Natural killer cell (primary cell): ENCODE measurements around the gene MCRS1. TPM values are rescaled to one million over a fixed set of nuclear protein-coding genes. Genes with fewer than 3 reads are reported as not detected.
"Not testable (repeated sequence)": the region's sequence is repeated elsewhere in the genome, so short reads cannot be mapped to it uniquely, and the experiment has no call there.

Source experiments
- ATAC-seq, 3 donors: fragments of 150-1000 bp in 2 of 3; fragments of 200-7000 bp in 1 of 3; cut with Tn5 transposase; 1 replicate in 1 of 3; 2 replicates in 2 of 3; pipeline ENCODE4 v1.10.0; 2021; ENCODE audit warnings: mild to moderate bottlenecking in 2 of 3, moderate library complexity in 2 of 3
- DNase-seq, 2 donors: peaks; one replicate each; pipeline versions ENCODE4 v3.0.0 to v3.0.0-alpha.2; 2013 to 2021; ENCODE audit warnings: mixed read lengths in 1 of 2
- H3K27ac ChIP-seq: one replicate; pipeline ENCODE4 v1.5.1; 2013; ENCODE audit warnings: mild to moderate bottlenecking, low read length
- H3K27me3 ChIP-seq: one replicate; pipeline ENCODE4 v1.6.1; 2013; ENCODE audit warnings: low read length; ENCODE audit not compliant: control insufficient read depth, insufficient read depth
- H3K36me3 ChIP-seq: one replicate; pipeline ENCODE4 v1.6.1; 2013; ENCODE audit warnings: low read length; ENCODE audit not compliant: control insufficient read depth, insufficient read depth
- H3K4me1 ChIP-seq: one replicate; pipeline ENCODE4 v1.6.1; 2013; ENCODE audit warnings: low read length; ENCODE audit not compliant: control insufficient read depth, insufficient read depth
- H3K4me3 ChIP-seq: one replicate; pipeline ENCODE4 v1.5.1; 2013; ENCODE audit warnings: low read length
- H3K9me3 ChIP-seq: one replicate; pipeline ENCODE4 v1.6.1; 2013; ENCODE audit warnings: low read length; ENCODE audit not compliant: control insufficient read depth, insufficient read depth
- H3K27ac Mint-ChIP-seq, 2 donors: one replicate each; pipeline ENCODE4 v1.8.0; 2022; ENCODE audit warnings: mild to moderate bottlenecking in 2 of 2, mixed read lengths in 2 of 2, moderate library complexity in 1 of 2
- H3K27me3 Mint-ChIP-seq, 2 donors: one replicate each; pipeline ENCODE4 v1.8.0; 2022; ENCODE audit warnings: low read depth in 2 of 2, mixed read lengths in 2 of 2
- H3K36me3 Mint-ChIP-seq: one replicate; pipeline ENCODE4 v1.8.0; 2022; ENCODE audit warnings: mixed read lengths
- H3K4me1 Mint-ChIP-seq, 2 donors: one replicate each; pipeline ENCODE4 v1.8.0; 2022; ENCODE audit warnings: mixed read lengths in 2 of 2
- H3K4me3 Mint-ChIP-seq: one replicate; pipeline ENCODE4 v1.8.0; 2022; ENCODE audit warnings: mild to moderate bottlenecking, moderate library complexity, mixed read lengths
- H3K9me3 Mint-ChIP-seq, 2 donors: one replicate each; pipeline ENCODE4 v1.8.0; 2022; ENCODE audit warnings: mixed read lengths in 2 of 2
- WGBS: methylation state at CpG from one replicate; pipeline ENCODE4 v1.1.7; 2013; ENCODE audit warnings: missing lambda C conversion rate; ENCODE audit not compliant: insufficient coverage; 5-methylcytosine and 5-hydroxymethylcytosine counted together
- intact Hi-C: fragments of 100-400 bp; cut with micrococcal nuclease; formaldehyde crosslinking; loops from one replicate; pipeline ENCODE4 v1.14.2; 2022
- total RNA-seq, 4 donors: library from RNA; stranded (reverse); fragments of 120-200 nt in 1 of 4; gene quantifications; one replicate each; pipeline versions ENCODE4 v1.2.3 to v1.2.4, GENCODE V29; 2013 to 2022
- TF ChIP-seq, protein P1 (sequence below): fragments of 200-600 bp; IDR thresholded peaks from one replicate; pipeline ENCODE4 v1.8.0; 2022; ENCODE audit warnings: antibody characterized with exemption

Gene MCRS1
- total RNA-seq, 3 donors from 2014 or later (not counting 1 experiment from before 2014, with no cell fraction given) = 78.4 to 96.5 (median 83.9) TPM

DNA sequence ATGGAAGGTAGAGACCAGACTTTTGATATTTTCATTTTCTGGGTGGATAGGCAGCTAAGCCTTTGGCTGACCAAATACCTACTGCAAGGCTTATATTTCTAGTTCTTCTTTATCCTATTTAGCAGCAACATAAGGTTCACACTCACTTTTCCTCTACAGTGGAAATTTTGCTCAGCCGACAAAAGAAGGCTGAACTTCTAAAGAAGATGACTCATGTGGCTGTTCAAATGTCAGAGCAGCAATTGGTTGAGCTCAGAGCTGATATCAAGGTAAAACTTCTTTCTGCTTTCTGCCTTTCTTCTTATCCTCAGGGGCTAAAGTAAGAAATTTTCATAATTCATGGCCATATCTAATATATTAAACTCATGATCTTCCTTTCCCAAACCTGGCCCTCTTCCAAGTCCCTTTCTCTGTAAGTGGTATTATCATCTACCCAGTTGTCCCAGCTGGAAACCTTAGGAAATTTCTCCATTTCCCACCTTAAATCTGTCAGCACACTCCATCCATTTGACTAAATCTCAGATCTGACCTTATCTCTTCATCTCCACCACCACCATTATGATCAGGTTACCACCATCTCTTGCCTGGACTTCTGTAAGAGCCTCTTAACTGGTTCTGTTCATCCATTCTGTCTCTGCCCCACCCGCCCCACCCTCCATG is 48.9 kb downstream of the MCRS1 start:
- H3K36me3 Mint-ChIP-seq = peaks cover 7% of the 10 kb centered on the region
- no peaks in the 10 kb centered on the region for H3K27me3 Mint-ChIP-seq
- no peak overlapping the region for H3K4me3 ChIP-seq
- H3K4me1 Mint-ChIP-seq = no peaks in the 10 kb centered on the region
- TF ChIP-seq, protein P1, sequence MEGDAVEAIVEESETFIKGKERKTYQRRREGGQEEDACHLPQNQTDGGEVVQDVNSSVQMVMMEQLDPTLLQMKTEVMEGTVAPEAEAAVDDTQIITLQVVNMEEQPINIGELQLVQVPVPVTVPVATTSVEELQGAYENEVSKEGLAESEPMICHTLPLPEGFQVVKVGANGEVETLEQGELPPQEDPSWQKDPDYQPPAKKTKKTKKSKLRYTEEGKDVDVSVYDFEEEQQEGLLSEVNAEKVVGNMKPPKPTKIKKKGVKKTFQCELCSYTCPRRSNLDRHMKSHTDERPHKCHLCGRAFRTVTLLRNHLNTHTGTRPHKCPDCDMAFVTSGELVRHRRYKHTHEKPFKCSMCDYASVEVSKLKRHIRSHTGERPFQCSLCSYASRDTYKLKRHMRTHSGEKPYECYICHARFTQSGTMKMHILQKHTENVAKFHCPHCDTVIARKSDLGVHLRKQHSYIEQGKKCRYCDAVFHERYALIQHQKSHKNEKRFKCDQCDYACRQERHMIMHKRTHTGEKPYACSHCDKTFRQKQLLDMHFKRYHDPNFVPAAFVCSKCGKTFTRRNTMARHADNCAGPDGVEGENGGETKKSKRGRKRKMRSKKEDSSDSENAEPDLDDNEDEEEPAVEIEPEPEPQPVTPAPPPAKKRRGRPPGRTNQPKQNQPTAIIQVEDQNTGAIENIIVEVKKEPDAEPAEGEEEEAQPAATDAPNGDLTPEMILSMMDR = no peak
- no peak for DNase-seq
- H3K27ac ChIP-seq = no peak overlapping the region
- WGBS = 78% methylated on average over 1 of the region's 2 CpGs
- H3K4me3 Mint-ChIP-seq = no peak overlapping the region
- H3K9me3 Mint-ChIP-seq = no peaks in the 10 kb centered on the region
- no peak overlapping the region for H3K27ac Mint-ChIP-seq
- intact Hi-C loops = no loop called here
- H3K4me1 ChIP-seq = no peaks in the 10 kb centered on the region
- H3K27me3 ChIP-seq = no peaks in the 10 kb centered on the region
- peaks cover 5% of the 10 kb centered on the region for H3K36me3 ChIP-seq
- no peaks in the 10 kb centered on the region for H3K9me3 ChIP-seq
- ATAC-seq = no peak

DNA sequence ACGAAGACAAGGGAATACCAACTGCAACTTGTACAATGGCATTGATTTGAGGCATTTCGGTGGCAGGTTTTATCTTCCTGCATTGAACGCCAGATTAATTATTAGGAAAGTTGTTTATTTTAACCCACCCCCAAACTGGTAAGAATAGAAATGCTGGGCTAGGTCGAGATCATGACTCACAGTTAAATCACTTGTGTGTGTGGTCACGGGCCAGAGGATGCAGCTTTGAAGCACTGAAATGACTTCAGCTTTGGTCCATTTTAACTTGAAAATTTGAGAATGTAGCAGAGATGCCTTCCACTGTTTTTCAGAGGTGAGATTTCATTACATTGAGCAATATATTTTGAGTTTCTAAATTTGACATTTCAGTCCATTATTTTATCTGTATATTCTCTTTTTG is 52.7 kb downstream of the MCRS1 start:
- intact Hi-C loops = no loop called here
- Mint-ChIP-seq H3K27ac (no peak overlapping the region), H3K27me3 (no peaks in the 10 kb centered on the region), H3K36me3 (no peaks in the 10 kb centered on the region), H3K4me1 (no peaks in the 10 kb centered on the region), H3K4me3 (no peak overlapping the region), H3K9me3 (no peaks in the 10 kb centered on the region)
- DNase-seq (no peak), ATAC-seq (no peak)
- WGBS = 91% methylated on average over 5 of the region's 5 CpGs
- H3K4me3 ChIP-seq = no peak overlapping the region
- H3K27me3 ChIP-seq = no peaks in the 10 kb centered on the region
- H3K4me1 ChIP-seq = no peaks in the 10 kb centered on the region
- no peaks in the 10 kb centered on the region for H3K36me3 ChIP-seq
- TF ChIP-seq, protein P1 = no peak
- no peaks in the 10 kb centered on the region for H3K9me3 ChIP-seq
- no peak overlapping the region for H3K27ac ChIP-seq

DNA sequence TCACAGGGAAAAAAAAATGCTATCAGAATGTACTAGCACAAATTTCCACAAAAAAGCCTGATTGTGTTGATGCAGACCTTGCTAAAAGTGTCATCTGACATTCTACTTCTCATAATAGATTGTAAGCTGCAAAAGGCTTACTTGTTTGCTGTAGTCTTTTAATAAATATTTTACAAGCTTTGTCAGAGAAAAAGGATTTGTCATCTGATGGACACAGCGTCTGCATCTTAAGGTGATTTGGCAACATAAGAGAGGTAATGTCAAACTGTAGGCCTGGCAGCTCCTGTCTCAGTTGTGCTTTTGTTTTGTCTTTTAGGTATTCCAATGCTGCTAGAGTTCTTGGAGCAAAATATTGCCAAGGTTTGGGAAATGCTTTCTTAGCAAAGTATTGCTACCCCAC is 55.4 kb downstream of the MCRS1 start:
- H3K36me3 ChIP-seq = no peaks in the 10 kb centered on the region
- no peaks in the 10 kb centered on the region for H3K9me3 ChIP-seq
- H3K4me3 ChIP-seq = no peak overlapping the region
- DNase-seq = no peak
- no peaks in the 10 kb centered on the region for H3K4me1 Mint-ChIP-seq
- H3K27ac ChIP-seq = no peak overlapping the region
- no peaks in the 10 kb centered on the region for H3K27me3 ChIP-seq
- no peaks in the 10 kb centered on the region for H3K4me1 ChIP-seq
- 100% methylated on average over 1 of the region's 1 CpG for WGBS
- no peak overlapping the region for H3K27ac Mint-ChIP-seq
- intact Hi-C loops = no loop called here
- no peaks in the 10 kb centered on the region for H3K27me3 Mint-ChIP-seq
- no peak for ATAC-seq
- no peaks in the 10 kb centered on the region for H3K36me3 Mint-ChIP-seq
- TF ChIP-seq, protein P1 = no peak
- no peaks in the 10 kb centered on the region for H3K9me3 Mint-ChIP-seq
- H3K4me3 Mint-ChIP-seq = no peak overlapping the region

DNA sequence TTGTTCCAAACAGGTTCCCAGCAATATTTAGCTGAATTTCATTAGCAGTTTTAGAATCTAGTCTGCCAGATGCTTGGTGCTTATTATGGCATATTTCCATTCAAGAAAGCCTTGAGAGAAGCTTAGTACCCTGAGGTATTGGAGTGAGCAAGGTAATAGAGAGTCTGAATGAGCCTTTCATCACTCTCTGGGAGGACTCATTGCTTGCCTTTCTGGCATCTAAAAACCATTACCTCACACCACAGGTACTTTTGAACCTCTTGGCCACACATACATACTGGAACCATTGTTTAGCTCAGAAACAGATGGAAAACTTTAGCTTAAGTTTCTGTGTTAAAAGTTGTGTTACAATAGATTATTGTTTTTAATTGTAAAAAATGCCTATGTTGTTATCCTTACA is 56.5 kb downstream of the MCRS1 start:
- no peak overlapping the region for H3K4me3 ChIP-seq
- H3K9me3 Mint-ChIP-seq = no peaks in the 10 kb centered on the region
- H3K4me1 ChIP-seq = no peaks in the 10 kb centered on the region
- H3K9me3 ChIP-seq = no peaks in the 10 kb centered on the region
- no peak for DNase-seq
- H3K4me1 Mint-ChIP-seq = no peaks in the 10 kb centered on the region
- H3K27me3 ChIP-seq = no peaks in the 10 kb centered on the region
- no peaks in the 10 kb centered on the region for H3K27me3 Mint-ChIP-seq
- TF ChIP-seq, protein P1 = no peak
- H3K4me3 Mint-ChIP-seq = no peak overlapping the region
- H3K36me3 Mint-ChIP-seq = no peaks in the 10 kb centered on the region
- H3K27ac Mint-ChIP-seq = no peak overlapping the region
- ATAC-seq = no peak
- no peak overlapping the region for H3K27ac ChIP-seq
- H3K36me3 ChIP-seq = no peaks in the 10 kb centered on the region
- intact Hi-C loops = no loop called here

DNA sequence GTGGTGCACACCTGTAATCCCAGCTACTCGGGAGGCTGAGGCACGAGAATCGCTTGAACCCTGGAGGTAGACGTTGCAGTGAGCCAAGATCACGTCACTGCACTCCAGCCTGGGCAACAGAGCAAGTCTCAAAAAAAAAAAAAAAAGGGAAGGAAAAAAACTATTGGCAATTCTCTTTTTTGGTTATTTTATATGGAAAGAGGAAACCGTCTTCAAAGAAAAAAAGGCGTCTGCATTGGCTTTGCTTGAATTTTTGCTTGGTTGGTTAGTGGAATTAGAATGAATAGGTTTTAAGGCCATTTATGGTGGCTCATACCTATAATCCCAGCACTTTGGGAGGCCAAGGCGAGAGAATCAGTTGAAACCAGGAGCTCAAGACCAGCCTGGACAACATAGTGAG is 58.3 kb downstream of the MCRS1 start:
- 95% methylated on average over 8 of the region's 8 CpGs for WGBS
- H3K36me3 Mint-ChIP-seq, ATAC-seq, H3K4me1 Mint-ChIP-seq, H3K4me3 ChIP-seq, intact Hi-C loops, H3K27me3 ChIP-seq, H3K4me1 ChIP-seq, H3K9me3 ChIP-seq, H3K4me3 Mint-ChIP-seq, H3K27ac ChIP-seq, H3K9me3 Mint-ChIP-seq, H3K27me3 Mint-ChIP-seq, H3K27ac Mint-ChIP-seq, H3K36me3 ChIP-seq, DNase-seq: not testable (repeated sequence)
